Measurements from ENCODE around the gene B4GALT1.

GRCh38 chr9:33167972-33168461, 881 bp upstream of the B4GALT1 start:
- no peak for TF ChIP-seq ARNT (IDR thresholded peaks at IDR 0.05)
- no peak for TF ChIP-seq FOXK2 (IDR thresholded peaks at IDR 0.05)
- no peak for TF ChIP-seq BHLHE40 (IDR thresholded peaks at IDR 0.05; ENCODE audit: borderline replicate concordance)
- no peak for TF ChIP-seq TARDBP (IDR thresholded peaks at IDR 0.05)
- no peak for TF ChIP-seq NFRKB (IDR thresholded peaks at IDR 0.05)
- TF ChIP-seq FOXA1 (IDR thresholded peaks at IDR 0.05): no peak
- TF ChIP-seq HDGF (IDR thresholded peaks at IDR 0.05; ENCODE audit: borderline replicate concordance): no peak
- TF ChIP-seq SP1 (IDR thresholded peaks at IDR 0.05): no peak
- no peak for TF ChIP-seq ELF4 (IDR thresholded peaks at IDR 0.05)
- no peak for TF ChIP-seq L3MBTL2 (conservative IDR thresholded peaks at IDR 0.05)
- TF ChIP-seq SUZ12 (IDR thresholded peaks at IDR 0.05): no peak
- TF ChIP-seq FOXM1 (IDR thresholded peaks at IDR 0.05; ENCODE audit: borderline replicate concordance): no peak
- no peak for TF ChIP-seq CTBP1 (IDR thresholded peaks at IDR 0.05; ENCODE audit: borderline replicate concordance)
- TF ChIP-seq, protein P1, sequence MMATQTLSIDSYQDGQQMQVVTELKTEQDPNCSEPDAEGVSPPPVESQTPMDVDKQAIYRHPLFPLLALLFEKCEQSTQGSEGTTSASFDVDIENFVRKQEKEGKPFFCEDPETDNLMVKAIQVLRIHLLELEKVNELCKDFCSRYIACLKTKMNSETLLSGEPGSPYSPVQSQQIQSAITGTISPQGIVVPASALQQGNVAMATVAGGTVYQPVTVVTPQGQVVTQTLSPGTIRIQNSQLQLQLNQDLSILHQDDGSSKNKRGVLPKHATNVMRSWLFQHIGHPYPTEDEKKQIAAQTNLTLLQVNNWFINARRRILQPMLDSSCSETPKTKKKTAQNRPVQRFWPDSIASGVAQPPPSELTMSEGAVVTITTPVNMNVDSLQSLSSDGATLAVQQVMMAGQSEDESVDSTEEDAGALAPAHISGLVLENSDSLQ (IDR thresholded peaks at IDR 0.05): no peak

Measured in HEK293T (cell line).